ENCODE results near the gene UGT2A3.

Gene UGT2A3

GRCh38 chr4:68909385-68909784 is 42.2 kb downstream of the UGT2A3 start:
- no peak for FAIRE-seq

GRCh38 chr4:68907788-68908700 is 43.6 kb downstream of the UGT2A3 start:
- FAIRE-seq: peak; percentile 60

- no peak for FAIRE-seq
Measured at GRCh38 chr4:68907245-68907644, 44.4 kb downstream of the UGT2A3 start.

- no peak for FAIRE-seq
Measured at GRCh38 chr4:68906780-68907137, 44.8 kb downstream of the UGT2A3 start.

- no peak for FAIRE-seq
Measured at GRCh38 chr4:68905939-68906779, 45.4 kb downstream of the UGT2A3 start.

- FAIRE-seq: no peak
Measured at GRCh38 chr4:68905598-68905938, 46.0 kb downstream of the UGT2A3 start.

GRCh38 chr4:68904786-68905185 is 46.8 kb downstream of the UGT2A3 start:
- FAIRE-seq: no peak

- no peak for FAIRE-seq
Measured at GRCh38 chr4:68896749-68897148, 54.9 kb downstream of the UGT2A3 start.

GRCh38 chr4:68895561-68896198 is 55.9 kb downstream of the UGT2A3 start:
- FAIRE-seq: no peak

- FAIRE-seq: no peak
Measured at GRCh38 chr4:68892861-68893260, 58.7 kb downstream of the UGT2A3 start.

GRCh38 chr4:68891678-68892077 is 59.9 kb downstream of the UGT2A3 start:
- no peak for FAIRE-seq

- FAIRE-seq: no peak
Measured at GRCh38 chr4:68885545-68885944, 66.1 kb downstream of the UGT2A3 start.

- FAIRE-seq: no peak
Measured at GRCh38 chr4:68883870-68884269, 67.7 kb downstream of the UGT2A3 start.
